Astrocyte of the hippocampus (primary cell): Measurements from ENCODE around the gene CDKN2B.
"Not testable (repeated sequence)": the region's sequence is repeated elsewhere in the genome, so short reads cannot be mapped to it uniquely, and the experiment has no call there.

Source experiments
- DNase-seq: peaks from one replicate; pipeline ENCODE4 v3.0.0; 2011; ENCODE audit warnings: low read depth, low spot score

The CDKN2B gene, protein sequence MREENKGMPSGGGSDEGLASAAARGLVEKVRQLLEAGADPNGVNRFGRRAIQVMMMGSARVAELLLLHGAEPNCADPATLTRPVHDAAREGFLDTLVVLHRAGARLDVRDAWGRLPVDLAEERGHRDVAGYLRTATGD

DNA sequence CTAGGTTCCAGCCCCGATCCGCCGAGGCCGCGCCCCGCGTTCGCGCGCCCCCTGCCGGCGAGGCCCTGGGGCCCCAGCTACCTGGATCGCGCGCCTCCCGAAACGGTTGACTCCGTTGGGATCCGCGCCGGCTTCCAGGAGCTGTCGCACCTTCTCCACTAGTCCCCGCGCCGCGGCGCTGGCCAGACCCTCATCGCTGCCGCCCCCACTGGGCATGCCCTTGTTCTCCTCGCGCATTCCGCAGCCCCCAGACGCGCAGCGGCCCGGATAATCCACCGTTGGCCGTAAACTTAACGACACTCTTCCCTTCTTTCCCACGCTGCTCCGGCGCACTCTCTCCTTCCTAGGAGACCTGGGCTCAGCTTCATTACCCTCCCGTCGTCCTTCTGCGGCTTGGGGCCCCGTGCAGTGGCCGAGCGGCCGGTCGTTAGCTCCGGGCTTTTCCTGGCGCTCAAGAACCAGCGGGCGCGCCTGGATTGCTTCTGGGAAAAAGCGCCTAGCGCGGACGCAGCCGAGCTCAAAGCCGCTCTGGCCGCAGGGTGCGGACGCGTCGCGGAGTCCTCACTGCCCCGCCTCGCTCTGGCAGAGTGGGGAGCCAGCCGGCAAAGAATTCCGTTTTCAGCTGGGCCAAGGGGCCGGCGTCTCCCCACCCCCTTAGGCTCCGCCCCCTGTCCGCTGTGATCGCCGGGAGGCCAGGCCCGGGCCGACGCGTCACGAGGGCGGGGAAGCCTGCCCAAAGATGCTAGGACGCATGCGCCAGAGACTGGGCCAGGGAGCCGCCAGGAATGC, at the start of gene CDKN2B:
Gene CDKN2B (minus strand): TSS at position 589 of the 789 bp plus-strand sequence. CDS start 352 bp downstream, at position 237.
- DNase-seq, result peak; percentile 99

DNA sequence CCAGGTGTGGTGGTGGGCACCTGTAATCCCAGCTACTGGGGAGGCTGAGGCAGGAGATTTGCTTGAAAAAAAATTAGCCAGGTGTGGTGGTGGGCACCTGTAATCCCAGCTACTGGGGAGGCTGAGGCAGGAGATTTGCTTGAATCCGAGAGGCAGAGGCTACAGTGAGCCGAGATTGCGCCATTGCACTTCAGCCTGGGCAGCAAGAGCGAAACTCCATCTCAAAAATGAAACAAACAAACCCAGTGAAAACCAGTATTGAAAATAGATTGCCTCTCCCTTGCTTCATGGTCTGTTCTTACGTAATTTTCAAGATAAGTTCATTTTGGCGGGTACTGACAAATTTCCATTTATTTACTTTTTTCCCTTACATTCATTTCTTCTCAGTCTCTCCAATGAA, 48.9 kb upstream of the CDKN2B start:
- not testable (repeated sequence) for DNase-seq

- no peak for DNase-seq
Observed at GRCh38 chr9:22056402-22056801, 47.3 kb upstream of the CDKN2B start.

DNA sequence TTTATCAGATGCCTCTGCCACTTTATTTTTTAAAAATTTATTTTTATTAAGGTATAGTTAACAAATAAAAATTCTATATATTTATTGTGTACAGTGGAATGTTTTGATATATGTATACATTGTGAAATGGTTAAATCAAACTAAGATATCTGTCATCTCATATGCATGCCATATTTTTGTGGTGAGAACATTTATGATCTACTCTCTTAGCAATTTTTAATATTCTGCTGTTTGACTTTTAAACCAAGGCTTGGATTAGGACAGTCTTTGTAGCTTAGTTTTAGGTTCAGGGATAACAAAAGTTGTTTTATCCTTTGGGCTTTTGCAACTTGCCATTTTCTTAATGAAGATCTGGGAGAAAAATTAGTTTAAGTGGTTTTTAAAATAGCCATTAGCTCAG, 46.0 kb upstream of the CDKN2B start:
- no peak for DNase-seq

DNA sequence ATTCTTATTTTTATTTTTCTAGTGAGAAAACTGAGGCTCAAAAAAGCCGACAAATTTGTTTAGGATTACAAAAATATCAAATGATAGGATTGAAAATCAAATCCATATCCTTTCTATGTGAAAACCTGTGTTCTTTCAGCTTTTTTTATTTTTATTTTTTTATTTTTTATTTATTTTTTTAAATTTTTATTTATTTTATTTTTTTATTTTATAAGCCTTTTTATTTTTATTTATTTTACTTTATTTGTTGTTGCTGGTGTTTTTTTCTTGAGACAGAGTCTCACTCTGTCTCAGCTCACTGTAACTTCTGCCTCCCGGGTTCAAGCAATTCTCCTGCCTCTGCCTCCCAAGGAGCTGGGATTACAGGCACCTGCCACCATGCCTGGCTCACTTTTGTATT, 45.4 kb upstream of the CDKN2B start:
- DNase-seq, result no peak

- DNase-seq, result no peak
Observed at GRCh38 chr9:22054076-22054475, 45.0 kb upstream of the CDKN2B start.

DNA sequence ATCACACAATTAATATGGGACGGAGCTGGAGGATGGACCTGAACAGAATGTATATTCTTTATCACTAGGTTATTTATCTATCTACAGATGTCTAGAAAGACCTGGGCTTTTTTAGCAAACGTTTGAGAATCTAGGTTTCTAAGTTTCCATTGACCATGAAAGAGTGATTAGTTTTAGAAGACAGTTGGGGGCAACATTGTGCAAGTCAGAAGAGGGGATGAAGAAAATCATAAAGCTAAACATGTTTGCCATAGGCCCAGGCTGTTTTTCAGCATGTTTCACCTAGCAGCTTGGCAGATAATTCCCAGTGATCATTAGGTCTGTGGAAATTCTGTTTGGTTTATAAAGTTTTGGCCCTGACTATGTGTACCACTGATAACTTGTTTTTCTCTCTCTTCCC, 44.1 kb upstream of the CDKN2B start:
- DNase-seq, result peak; percentile 31

GRCh38 chr9:22052376-22052945, 43.4 kb upstream of the CDKN2B start:
- DNase-seq, result peak; percentile 95

DNA sequence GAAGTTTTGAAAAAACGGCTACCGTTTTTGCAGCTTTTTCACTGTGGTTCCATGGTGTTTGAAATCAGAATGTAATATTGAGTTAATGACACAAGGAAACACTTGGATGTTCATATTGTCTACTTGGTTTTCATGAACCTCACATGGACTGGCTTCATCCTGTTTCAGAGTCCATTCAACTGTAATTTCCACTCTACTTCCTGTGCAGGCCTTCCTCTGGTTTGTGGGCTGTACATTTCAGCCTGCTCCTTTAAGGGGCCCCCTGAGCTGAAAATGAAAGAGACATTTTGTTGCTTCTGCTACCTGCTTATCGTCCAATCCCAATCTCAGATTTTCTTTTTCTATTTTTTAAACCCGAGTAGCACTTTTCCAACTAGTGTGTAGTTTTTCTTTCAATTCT, 41.8 kb upstream of the CDKN2B start:
- no peak for DNase-seq

GRCh38 chr9:22049411-22049810, 40.3 kb upstream of the CDKN2B start:
- DNase-seq, result peak; percentile 16

DNA sequence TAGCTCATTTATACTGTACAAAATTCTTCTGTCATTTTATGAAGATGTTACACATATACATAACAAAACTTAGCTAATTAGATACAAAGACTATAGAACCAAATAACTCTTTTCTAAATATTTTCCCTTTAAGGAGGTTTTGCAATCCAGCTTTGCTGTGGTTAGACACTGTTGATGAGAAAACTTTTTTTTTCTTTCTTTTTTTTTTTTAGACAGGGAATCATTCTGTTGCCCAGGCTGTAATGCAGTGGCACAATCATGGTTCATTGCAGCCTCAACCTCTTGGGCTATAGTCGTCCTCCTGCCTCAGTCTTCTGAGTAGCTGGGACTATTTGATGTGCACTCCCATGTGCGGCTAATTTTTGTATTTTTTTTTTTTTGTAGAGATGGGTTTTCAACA, 38.5 kb upstream of the CDKN2B start:
- no peak for DNase-seq

- no peak for DNase-seq
Observed at GRCh38 chr9:22046243-22046885, 37.3 kb upstream of the CDKN2B start.

GRCh38 chr9:22045423-22045822, 36.3 kb upstream of the CDKN2B start:
- DNase-seq, result no peak

DNA sequence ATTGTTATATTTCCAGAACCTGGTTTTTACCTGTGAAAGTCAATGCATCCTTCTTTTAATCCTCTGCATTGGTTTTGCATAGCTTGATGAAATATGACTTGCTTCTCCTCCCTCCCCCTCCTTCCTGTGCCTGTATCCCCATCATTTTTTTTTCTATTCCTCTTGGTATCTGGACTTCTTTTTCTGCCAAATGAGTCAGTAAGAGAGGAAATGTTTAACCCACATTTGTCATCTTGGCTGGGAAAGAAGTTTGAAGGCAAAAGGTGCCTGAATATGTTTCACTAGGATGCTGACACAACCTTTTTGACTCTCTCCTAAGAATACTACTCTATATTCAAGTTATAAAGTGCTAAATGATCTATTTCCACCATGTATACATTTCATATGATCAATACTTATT, 35.5 kb upstream of the CDKN2B start:
- DNase-seq, result peak; percentile 65

- no peak for DNase-seq
Observed at GRCh38 chr9:22043928-22044327, 34.8 kb upstream of the CDKN2B start.

GRCh38 chr9:22041775-22042174, 32.7 kb upstream of the CDKN2B start:
- peak; percentile 17 for DNase-seq

DNA sequence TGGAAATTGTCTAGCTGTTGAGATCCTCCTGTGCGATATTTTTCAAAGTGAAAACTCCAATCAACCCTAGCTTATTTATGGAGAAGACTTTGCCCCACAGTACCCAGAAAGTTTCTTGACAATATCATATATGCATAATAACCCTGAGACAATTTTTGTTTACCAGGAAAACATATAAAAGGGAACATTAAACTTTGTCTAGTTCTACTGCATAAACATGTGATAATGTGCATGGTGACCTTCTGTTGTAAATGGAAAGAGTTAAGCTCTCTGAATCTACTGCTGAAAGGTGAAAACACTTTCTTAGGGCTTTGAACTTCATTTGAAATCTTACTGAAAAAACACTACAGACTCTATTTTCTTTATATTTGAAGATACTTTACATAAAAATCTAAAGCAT, 32.2 kb upstream of the CDKN2B start:
- no peak for DNase-seq

- peak; percentile 67 for DNase-seq
Observed at GRCh38 chr9:22040760-22041159, 31.7 kb upstream of the CDKN2B start.

GRCh38 chr9:22039258-22039657, 30.2 kb upstream of the CDKN2B start:
- no peak for DNase-seq

DNA sequence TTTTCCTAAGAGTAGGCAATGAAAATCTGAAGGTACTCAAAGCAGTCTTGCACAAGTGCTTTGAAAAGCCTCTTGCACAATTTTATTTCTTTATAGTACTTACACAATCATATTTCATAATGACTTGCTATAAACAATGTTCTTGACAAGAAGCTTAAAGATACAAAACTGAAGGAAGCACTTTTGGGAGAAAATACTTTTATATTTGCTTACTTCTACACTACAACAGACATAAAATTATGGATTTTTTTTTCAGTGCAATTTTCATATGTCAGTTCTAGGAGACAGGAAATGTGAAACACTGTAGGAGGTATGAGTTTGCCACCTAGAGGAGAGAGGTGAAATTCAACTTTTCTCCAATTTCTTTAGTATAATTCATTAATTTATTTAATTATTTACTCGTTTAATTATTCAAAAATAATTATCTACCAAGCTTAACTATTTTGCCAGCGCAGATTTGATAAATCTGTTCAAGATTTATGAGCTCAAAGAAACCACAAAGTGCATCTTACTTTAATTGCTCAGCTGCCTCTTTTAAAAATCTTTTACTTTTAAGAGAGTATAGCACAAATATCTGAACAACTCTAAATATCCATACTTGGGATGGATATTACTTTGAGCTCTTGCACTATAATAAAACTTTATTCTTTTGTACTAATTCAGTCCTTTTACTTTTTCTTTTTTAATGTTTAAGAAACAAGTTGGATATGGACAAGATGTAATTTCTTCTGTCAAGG, 29.0 kb upstream of the CDKN2B start:
- DNase-seq, result peak; percentile 41

GRCh38 chr9:22036866-22037626, 27.9 kb upstream of the CDKN2B start:
- no peak for DNase-seq
